ENCODE results near the gene FAS. TPM values are rescaled to one million over a fixed set of nuclear protein-coding genes. Genes with fewer than 3 reads are reported as not detected.

The FAS gene
- total RNA-seq, 3 donors from 2014 or later, result 31.8 to 51.0 (median 50.8) TPM

DNA sequence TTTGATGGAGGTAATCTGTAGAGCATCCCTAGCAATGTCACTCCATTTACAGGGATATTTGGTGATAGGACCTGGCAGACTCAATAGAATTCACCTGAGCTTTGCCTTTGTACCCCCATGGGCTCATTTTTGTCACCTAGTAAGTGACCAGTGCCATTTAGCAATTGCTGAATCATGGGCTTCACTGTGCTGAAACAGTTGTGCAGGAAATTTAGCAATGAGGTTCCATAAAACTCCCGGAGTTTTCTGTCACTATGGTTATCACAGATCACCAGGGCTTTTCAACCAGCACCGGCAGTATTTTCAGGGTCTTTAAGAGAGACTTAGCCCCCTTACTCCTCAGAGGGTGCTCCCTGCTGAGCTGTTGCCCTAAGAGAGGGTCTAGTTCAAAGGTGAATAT is 40.2 kb downstream of the FAS start:
- Histone ChIP-seq H3K9me3 (no peaks in the 10 kb centered on the region), H3K36me3 (ENCODE audit: low read depth) (no peaks in the 10 kb centered on the region), H3K4me1 (ENCODE audit: low read depth) (peaks cover 6% of the 10 kb centered on the region), H3K4me3 (no peak overlapping the region)
- no peak for DNase-seq
- no peak for ATAC-seq
- TF ChIP-seq, protein P1, sequence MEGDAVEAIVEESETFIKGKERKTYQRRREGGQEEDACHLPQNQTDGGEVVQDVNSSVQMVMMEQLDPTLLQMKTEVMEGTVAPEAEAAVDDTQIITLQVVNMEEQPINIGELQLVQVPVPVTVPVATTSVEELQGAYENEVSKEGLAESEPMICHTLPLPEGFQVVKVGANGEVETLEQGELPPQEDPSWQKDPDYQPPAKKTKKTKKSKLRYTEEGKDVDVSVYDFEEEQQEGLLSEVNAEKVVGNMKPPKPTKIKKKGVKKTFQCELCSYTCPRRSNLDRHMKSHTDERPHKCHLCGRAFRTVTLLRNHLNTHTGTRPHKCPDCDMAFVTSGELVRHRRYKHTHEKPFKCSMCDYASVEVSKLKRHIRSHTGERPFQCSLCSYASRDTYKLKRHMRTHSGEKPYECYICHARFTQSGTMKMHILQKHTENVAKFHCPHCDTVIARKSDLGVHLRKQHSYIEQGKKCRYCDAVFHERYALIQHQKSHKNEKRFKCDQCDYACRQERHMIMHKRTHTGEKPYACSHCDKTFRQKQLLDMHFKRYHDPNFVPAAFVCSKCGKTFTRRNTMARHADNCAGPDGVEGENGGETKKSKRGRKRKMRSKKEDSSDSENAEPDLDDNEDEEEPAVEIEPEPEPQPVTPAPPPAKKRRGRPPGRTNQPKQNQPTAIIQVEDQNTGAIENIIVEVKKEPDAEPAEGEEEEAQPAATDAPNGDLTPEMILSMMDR (IDR thresholded peaks at IDR 0.05), result no peak
- intact Hi-C loops (cut with DNase I, micrococcal nuclease), result loop anchor here (5.0 kb wide), 1 partner anchor 187 kb away; no protein-coding TSS in a partner anchor

DNA sequence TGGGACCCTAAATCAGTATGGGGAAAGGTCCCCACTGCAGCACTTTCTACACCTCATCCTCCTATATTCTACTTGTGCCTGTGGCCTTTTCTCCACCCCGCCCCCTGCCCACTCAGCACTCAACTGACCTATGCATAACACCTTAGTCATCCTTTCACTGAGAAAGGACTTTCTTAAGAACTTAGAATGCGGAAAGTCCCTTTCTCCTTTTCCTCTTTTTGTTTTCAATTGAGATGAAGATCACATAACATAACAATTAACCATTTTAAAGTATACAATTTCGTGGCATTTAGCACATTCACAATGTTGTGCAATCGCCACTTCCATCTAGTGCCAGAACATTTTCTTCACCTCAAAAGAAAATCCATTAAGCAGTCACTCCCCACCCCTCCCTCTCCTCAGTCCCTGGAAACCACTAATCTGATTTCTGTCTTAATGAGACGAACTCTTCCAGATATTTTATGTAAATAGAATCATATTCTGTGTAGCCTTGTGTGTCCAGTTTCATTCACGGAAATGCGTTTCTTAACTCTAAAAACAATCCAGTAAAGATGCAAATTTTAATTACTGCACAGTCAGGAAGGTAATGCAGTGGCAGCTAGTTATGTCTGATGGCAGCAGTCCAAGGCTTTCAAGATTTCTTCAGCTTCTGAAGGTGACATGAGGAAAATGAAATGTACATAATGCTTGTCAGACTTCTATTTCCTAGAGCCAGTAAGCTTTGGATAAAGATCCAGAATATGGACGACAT is 41.7 kb downstream of the FAS start:
- Histone ChIP-seq H3K36me3 (ENCODE audit: low read depth) (no peaks in the 10 kb centered on the region), H3K4me1 (ENCODE audit: low read depth) (peaks cover 6% of the 10 kb centered on the region), H3K9me3 (no peaks in the 10 kb centered on the region), H3K4me3 (no peak overlapping the region)
- intact Hi-C loops (cut with DNase I, micrococcal nuclease), result loop anchor here (5.0 kb wide), 1 partner anchor 185 kb away; no protein-coding TSS in a partner anchor
- TF ChIP-seq, protein P1 (IDR thresholded peaks at IDR 0.05), result no peak
- DNase-seq, result peak in 2 of 3 donors; percentile 47 to 54
- ATAC-seq, result peak; percentile 52

- DNase-seq, result no peak
- Histone ChIP-seq H3K9me3 (no peaks in the 10 kb centered on the region), H3K4me3 (no peak overlapping the region), H3K36me3 (ENCODE audit: low read depth) (no peaks in the 10 kb centered on the region), H3K4me1 (ENCODE audit: low read depth) (no peaks in the 10 kb centered on the region)
- TF ChIP-seq, protein P1 (IDR thresholded peaks at IDR 0.05), result no peak
- intact Hi-C loops (cut with DNase I, micrococcal nuclease), result no loop called here
- ATAC-seq, result no peak
Measured at GRCh38 chr10:89035461-89035860, 44.9 kb downstream of the FAS start.

GRCh38 chr10:89037096-89037495 is 46.5 kb downstream of the FAS start:
- DNase-seq, result no peak
- TF ChIP-seq, protein P1 (IDR thresholded peaks at IDR 0.05), result no peak
- H3K36me3 ChIP-seq (ENCODE audit: low read depth), result no peaks in the 10 kb centered on the region
- intact Hi-C loops (cut with DNase I, micrococcal nuclease), result no loop called here
- no peaks in the 10 kb centered on the region for H3K4me1 ChIP-seq (ENCODE audit: low read depth)
- no peak overlapping the region for H3K4me3 ChIP-seq
- H3K9me3 ChIP-seq, result no peaks in the 10 kb centered on the region
- no peak for ATAC-seq

- no peaks in the 10 kb centered on the region for H3K9me3 ChIP-seq
- TF ChIP-seq, protein P1 (IDR thresholded peaks at IDR 0.05), result no peak
- intact Hi-C loops (cut with DNase I, micrococcal nuclease), result no loop called here
- ATAC-seq (no peak), DNase-seq (no peak)
- H3K4me1 ChIP-seq (ENCODE audit: low read depth), result no peaks in the 10 kb centered on the region
- no peaks in the 10 kb centered on the region for H3K36me3 ChIP-seq (ENCODE audit: low read depth)
- H3K4me3 ChIP-seq, result no peak overlapping the region
Measured at GRCh38 chr10:89042562-89042961, 52.0 kb downstream of the FAS start.
